ENCODE measurements around the gene RAB27B. TPM values are rescaled to one million over a fixed set of nuclear protein-coding genes. Genes with fewer than 3 reads are reported as not detected.

Gene RAB27B
- total RNA-seq, 1 experiment from 2014 or later = not detected

- Histone ChIP-seq H3K36me3 (replicated peaks; ENCODE audit: control insufficient read depth, insufficient read depth, low read length) (no peaks in the 10 kb centered on the region), H3K27me3 (ENCODE audit: control insufficient read depth, insufficient read depth, low read length) (no peaks in the 10 kb centered on the region), H3K4me3 (ENCODE audit: insufficient read depth, low read depth, low read length) (no peak overlapping the region)
- no peak for DNase-seq
These were observed 43.0 kb downstream of the RAB27B start for GRCh38 chr18:54871231-54871630.

GRCh38 chr18:54872681-54873080 is 44.4 kb downstream of the RAB27B start:
- no peak for DNase-seq
- no peaks in the 10 kb centered on the region for H3K36me3 ChIP-seq (replicated peaks; ENCODE audit: control insufficient read depth, insufficient read depth, low read length)
- no peaks in the 10 kb centered on the region for H3K27me3 ChIP-seq (ENCODE audit: control insufficient read depth, insufficient read depth, low read length)
- no peak overlapping the region for H3K4me3 ChIP-seq (ENCODE audit: insufficient read depth, low read depth, low read length)

GRCh38 chr18:54873884-54874255 is 45.6 kb downstream of the RAB27B start:
- DNase-seq = no peak
- no peaks in the 10 kb centered on the region for H3K27me3 ChIP-seq (ENCODE audit: control insufficient read depth, insufficient read depth, low read length)
- H3K36me3 ChIP-seq (replicated peaks; ENCODE audit: control insufficient read depth, insufficient read depth, low read length) = no peaks in the 10 kb centered on the region
- no peak overlapping the region for H3K4me3 ChIP-seq (ENCODE audit: insufficient read depth, low read depth, low read length)

- Histone ChIP-seq H3K27me3 (ENCODE audit: control insufficient read depth, insufficient read depth, low read length) (no peaks in the 10 kb centered on the region), H3K4me3 (ENCODE audit: insufficient read depth, low read depth, low read length) (no peak overlapping the region), H3K36me3 (replicated peaks; ENCODE audit: control insufficient read depth, insufficient read depth, low read length) (no peaks in the 10 kb centered on the region)
- no peak for DNase-seq
These were observed 46.8 kb downstream of the RAB27B start for GRCh38 chr18:54875063-54875462.

GRCh38 chr18:54877076-54877475 is 48.8 kb downstream of the RAB27B start:
- Histone ChIP-seq H3K27me3 (ENCODE audit: control insufficient read depth, insufficient read depth, low read length) (no peaks in the 10 kb centered on the region), H3K4me3 (ENCODE audit: insufficient read depth, low read depth, low read length) (no peak overlapping the region), H3K36me3 (replicated peaks; ENCODE audit: control insufficient read depth, insufficient read depth, low read length) (no peaks in the 10 kb centered on the region)
- no peak for DNase-seq

- no peaks in the 10 kb centered on the region for H3K36me3 ChIP-seq (replicated peaks; ENCODE audit: control insufficient read depth, insufficient read depth, low read length)
- H3K4me3 ChIP-seq (ENCODE audit: insufficient read depth, low read depth, low read length) = no peak overlapping the region
- DNase-seq = no peak
- no peaks in the 10 kb centered on the region for H3K27me3 ChIP-seq (ENCODE audit: control insufficient read depth, insufficient read depth, low read length)
These were observed 49.9 kb downstream of the RAB27B start for GRCh38 chr18:54878159-54878622.

GRCh38 chr18:54878659-54879358 is 50.5 kb downstream of the RAB27B start:
- H3K4me3 ChIP-seq (ENCODE audit: insufficient read depth, low read depth, low read length) = no peak overlapping the region
- H3K36me3 ChIP-seq (replicated peaks; ENCODE audit: control insufficient read depth, insufficient read depth, low read length) = no peaks in the 10 kb centered on the region
- no peaks in the 10 kb centered on the region for H3K27me3 ChIP-seq (ENCODE audit: control insufficient read depth, insufficient read depth, low read length)
- DNase-seq = no peak

- H3K36me3 ChIP-seq (replicated peaks; ENCODE audit: control insufficient read depth, insufficient read depth, low read length) = no peaks in the 10 kb centered on the region
- no peak overlapping the region for H3K4me3 ChIP-seq (ENCODE audit: insufficient read depth, low read depth, low read length)
- no peaks in the 10 kb centered on the region for H3K27me3 ChIP-seq (ENCODE audit: control insufficient read depth, insufficient read depth, low read length)
- no peak for DNase-seq
These were observed 51.4 kb downstream of the RAB27B start for GRCh38 chr18:54879691-54880090.

GRCh38 chr18:54880395-54881105 is 52.3 kb downstream of the RAB27B start:
- DNase-seq = no peak
- Histone ChIP-seq H3K27me3 (ENCODE audit: control insufficient read depth, insufficient read depth, low read length) (no peaks in the 10 kb centered on the region), H3K36me3 (replicated peaks; ENCODE audit: control insufficient read depth, insufficient read depth, low read length) (no peaks in the 10 kb centered on the region), H3K4me3 (ENCODE audit: insufficient read depth, low read depth, low read length) (no peak overlapping the region)

- DNase-seq = no peak
- no peaks in the 10 kb centered on the region for H3K27me3 ChIP-seq (ENCODE audit: control insufficient read depth, insufficient read depth, low read length)
These were observed 53.0 kb downstream of the RAB27B start for GRCh38 chr18:54881229-54881768.

GRCh38 chr18:54882318-54882717 is 54.0 kb downstream of the RAB27B start:
- no peak for DNase-seq
- Histone ChIP-seq H3K27me3 (ENCODE audit: control insufficient read depth, insufficient read depth, low read length) (no peaks in the 10 kb centered on the region), H3K4me3 (ENCODE audit: insufficient read depth, low read depth, low read length) (no peak overlapping the region), H3K36me3 (replicated peaks; ENCODE audit: control insufficient read depth, insufficient read depth, low read length) (no peaks in the 10 kb centered on the region)

More at GRCh38 chr18:54881229-54881768, 53.0 kb downstream of the RAB27B start:
- Histone ChIP-seq H3K4me3 (ENCODE audit: insufficient read depth, low read depth, low read length) (no peak overlapping the region), H3K36me3 (replicated peaks; ENCODE audit: control insufficient read depth, insufficient read depth, low read length) (no peaks in the 10 kb centered on the region)

- no peaks in the 10 kb centered on the region for H3K36me3 ChIP-seq (replicated peaks; ENCODE audit: control insufficient read depth, insufficient read depth, low read length)
- H3K4me3 ChIP-seq (ENCODE audit: insufficient read depth, low read depth, low read length) = no peak overlapping the region
- H3K27me3 ChIP-seq (ENCODE audit: control insufficient read depth, insufficient read depth, low read length) = no peaks in the 10 kb centered on the region
- DNase-seq = no peak
These were observed 55.7 kb downstream of the RAB27B start for GRCh38 chr18:54883816-54884604.

- Histone ChIP-seq H3K4me3 (ENCODE audit: insufficient read depth, low read depth, low read length) (no peak overlapping the region), H3K36me3 (replicated peaks; ENCODE audit: control insufficient read depth, insufficient read depth, low read length) (no peaks in the 10 kb centered on the region), H3K27me3 (ENCODE audit: control insufficient read depth, insufficient read depth, low read length) (no peaks in the 10 kb centered on the region)
- DNase-seq = no peak
These were observed 60.1 kb downstream of the RAB27B start for GRCh38 chr18:54888378-54888777.

- DNase-seq = no peak
- Histone ChIP-seq H3K36me3 (replicated peaks; ENCODE audit: control insufficient read depth, insufficient read depth, low read length) (no peaks in the 10 kb centered on the region), H3K4me3 (ENCODE audit: insufficient read depth, low read depth, low read length) (no peak overlapping the region), H3K27me3 (ENCODE audit: control insufficient read depth, insufficient read depth, low read length) (no peaks in the 10 kb centered on the region)
These were observed 60.7 kb downstream of the RAB27B start for GRCh38 chr18:54888933-54889332.

Data from H7 (cell line).